ENCODE results near the gene KCTD2.

Gene KCTD2

DNA sequence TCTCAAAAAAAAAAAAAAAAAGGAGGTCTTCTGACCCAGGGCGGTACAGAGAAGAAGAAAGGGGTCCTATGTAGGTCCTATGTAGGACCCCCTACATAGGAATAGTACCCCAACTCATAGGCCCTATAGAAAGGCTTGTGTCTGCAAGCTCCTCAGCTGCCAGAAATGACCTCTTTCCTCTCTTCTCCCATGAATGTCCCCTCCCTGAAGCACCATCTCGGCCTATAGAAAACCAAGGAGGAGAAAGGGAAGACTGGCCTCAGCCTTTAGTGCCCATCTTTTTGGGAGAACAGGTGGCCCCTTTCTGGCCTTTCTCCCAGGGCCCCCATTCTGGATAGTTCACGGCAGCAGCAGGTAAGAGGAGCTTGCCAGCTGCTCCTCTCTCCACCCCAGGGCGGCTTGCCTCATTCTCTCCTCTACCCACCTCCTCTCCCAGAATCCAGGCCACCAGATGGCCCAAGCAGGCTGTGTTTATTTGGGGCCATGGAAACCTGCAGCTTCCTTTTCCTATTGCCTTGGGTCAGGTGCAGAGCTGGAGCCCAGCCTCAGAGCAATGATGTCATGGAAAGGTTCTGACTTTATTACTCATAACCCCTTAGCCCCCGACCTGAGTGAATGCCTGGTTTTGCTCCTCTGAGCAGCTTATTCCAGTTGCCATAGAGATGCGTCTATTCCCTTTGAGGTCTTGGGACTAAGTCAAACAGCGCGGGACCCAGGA lies 36.2 kb upstream of the KCTD2 start:
- no peak overlapping the region for H3K4me3 ChIP-seq (ENCODE audit: low read depth, low read length)
- DNase-seq (ENCODE audit: low read depth) = peak; percentile 51
- peak; percentile 16; the same call in 1 of the 2 replicates for TF ChIP-seq CTCF (IDR thresholded peaks at IDR 0.05; ENCODE audit: control insufficient read depth, extremely low read depth, insufficient read depth)

GRCh38 chr17:75011401-75012095 lies 35.5 kb upstream of the KCTD2 start:
- DNase-seq (ENCODE audit: low read depth) = peak; percentile 80
- peak overlapping the region; percentile 85 for H3K4me3 ChIP-seq (ENCODE audit: low read depth, low read length)
- TF ChIP-seq CTCF (IDR thresholded peaks at IDR 0.05; ENCODE audit: control insufficient read depth, extremely low read depth, insufficient read depth) = no peak

DNA sequence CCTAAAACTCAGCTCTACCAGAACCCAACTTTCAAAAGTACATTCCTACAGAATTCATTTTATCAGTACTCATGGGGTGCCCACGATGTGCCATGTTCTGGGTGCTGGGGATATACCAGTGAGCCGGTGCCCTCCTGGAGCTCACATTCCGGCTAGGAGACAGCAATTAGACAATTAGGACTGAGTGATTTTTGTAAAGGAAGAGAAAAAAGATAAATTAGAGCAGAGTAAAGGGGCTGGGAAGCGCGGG lies 35.0 kb upstream of the KCTD2 start:
- DNase-seq (ENCODE audit: low read depth) = no peak
- no peak for TF ChIP-seq CTCF (IDR thresholded peaks at IDR 0.05; ENCODE audit: control insufficient read depth, extremely low read depth, insufficient read depth)
- H3K4me3 ChIP-seq (ENCODE audit: low read depth, low read length) = peak overlapping the region; percentile 85

DNA sequence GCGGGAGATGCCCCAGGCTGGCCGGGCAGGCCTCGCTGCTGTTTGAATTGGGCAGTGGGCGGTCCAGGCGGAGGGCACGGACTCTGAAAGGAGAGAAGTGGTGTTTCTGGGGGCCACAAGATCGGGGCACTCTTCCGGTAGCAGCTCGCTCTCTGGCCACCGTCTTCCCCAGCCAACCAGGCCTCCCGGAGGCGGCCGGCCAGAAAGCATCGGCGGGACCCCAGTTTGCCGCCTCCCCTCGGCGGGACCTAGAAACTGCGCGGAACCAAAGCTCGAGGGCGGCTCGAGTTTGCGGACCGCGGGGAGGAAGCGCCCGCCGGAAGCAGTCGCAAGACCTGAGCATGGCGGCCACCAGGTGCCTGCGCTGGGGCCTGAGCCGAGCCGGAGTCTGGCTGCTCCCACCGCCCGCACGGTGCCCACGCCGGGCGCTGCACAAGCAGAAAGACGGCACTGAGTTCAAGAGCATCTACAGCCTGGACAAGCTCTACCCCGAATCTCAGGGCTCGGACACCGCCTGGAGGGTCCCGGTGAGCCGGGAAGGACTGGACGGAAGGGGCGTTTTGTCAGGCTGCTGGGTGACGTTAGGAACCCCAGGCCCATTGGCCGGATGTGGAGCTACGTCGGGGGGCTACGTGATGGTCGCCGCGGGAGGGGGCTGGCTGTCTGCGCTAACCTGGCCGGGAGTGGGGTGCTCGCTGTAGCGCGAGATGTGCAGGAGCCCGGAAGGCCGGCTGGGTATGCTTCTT lies 34.5 kb upstream of the KCTD2 start, which contains the start of gene MRPL58:
MRPL58 (plus strand) TSS at position 325 of the 746 bp plus-strand sequence; CDS start at position 342, 17 bp downstream.
- H3K4me3 ChIP-seq (ENCODE audit: low read depth, low read length) = peak within 1 kb of the TSS; percentile 85
- peak; percentile 21; the same call in 1 of the 2 replicates for TF ChIP-seq CTCF (IDR thresholded peaks at IDR 0.05; ENCODE audit: control insufficient read depth, extremely low read depth, insufficient read depth)
- peak; percentile 35 for DNase-seq (ENCODE audit: low read depth)

DNA sequence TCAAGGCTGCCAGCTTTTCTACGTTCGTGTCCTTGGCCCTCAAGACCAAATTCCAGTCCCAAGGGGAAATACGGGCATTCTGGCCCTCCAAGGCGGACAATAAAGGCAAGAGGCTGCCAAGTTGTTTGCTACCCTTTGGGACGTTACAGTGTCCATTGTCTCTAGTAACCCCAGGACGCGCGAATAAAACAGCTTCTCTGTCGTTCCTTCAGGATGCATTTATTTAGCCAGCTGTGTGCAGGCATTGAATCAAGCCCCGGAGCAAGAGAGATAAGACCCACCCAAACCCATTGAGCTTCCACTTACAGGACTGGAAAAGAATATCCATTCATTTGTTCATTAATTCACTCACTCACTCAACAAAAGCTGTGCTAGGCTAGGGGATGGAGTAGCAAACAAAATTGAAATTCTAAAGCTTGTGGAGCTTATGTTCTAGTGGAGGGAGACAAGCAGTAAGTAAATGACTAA lies 33.9 kb upstream of the KCTD2 start:
- no peak for DNase-seq (ENCODE audit: low read depth)
- H3K4me3 ChIP-seq (ENCODE audit: low read depth, low read length) = peak overlapping the region; percentile 85
- no peak for TF ChIP-seq CTCF (IDR thresholded peaks at IDR 0.05; ENCODE audit: control insufficient read depth, extremely low read depth, insufficient read depth)

DNA sequence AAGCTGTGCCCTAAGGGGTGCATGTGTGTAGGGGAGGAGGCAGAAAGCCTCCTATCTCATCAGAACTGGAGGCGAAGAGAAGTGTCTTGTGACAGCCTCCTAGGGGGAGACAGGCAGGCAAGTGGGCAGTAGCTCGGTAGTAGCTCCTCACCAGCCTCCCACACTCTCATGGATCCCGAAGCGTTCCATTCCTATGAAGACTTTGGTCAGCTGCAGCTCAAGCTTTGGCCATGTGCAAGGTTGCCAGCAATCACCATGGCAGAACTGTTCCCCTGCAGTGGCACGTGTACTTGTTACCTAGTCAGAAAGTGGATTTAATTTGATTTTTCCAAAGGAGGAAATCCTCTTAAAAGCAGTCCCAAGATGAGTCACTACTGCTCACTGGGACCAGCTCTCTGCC lies 27.9 kb upstream of the KCTD2 start:
- no peak for TF ChIP-seq CTCF (IDR thresholded peaks at IDR 0.05; ENCODE audit: control insufficient read depth, extremely low read depth, insufficient read depth)
- no peak overlapping the region for H3K4me3 ChIP-seq (ENCODE audit: low read depth, low read length)
- DNase-seq (ENCODE audit: low read depth) = no peak
